K562 (cell line): ENCODE results near the gene KIF24. TPM values are rescaled to one million over a fixed set of nuclear protein-coding genes. Genes with fewer than 3 reads are reported as not detected.

Experiments
- ASH1L ChIP-seq: fragments of 450-650 bp; IDR thresholded peaks from 2 replicates; pipeline ENCODE4 v1.6.1; 2018; ENCODE audit warnings: borderline replicate concordance, mild to moderate bottlenecking, low read depth; ENCODE audit not compliant: partially characterized antibody
- CTCF ChIP-seq, 3 experiments: IDR thresholded peaks in 2 of 3; conservative IDR thresholded peaks in 1 of 3; 2 replicates each; pipeline ENCODE4 v1.5.1; 2011 to 2012; ENCODE audit warnings: low read length in 3 of 3, mild to moderate bottlenecking in 3 of 3, control low read depth in 2 of 3, improper control_type of control experiment in 1 of 3, inconsistent platforms in 1 of 3, low read depth in 1 of 3, mixed read lengths in 1 of 3, moderate library complexity in 1 of 3; ENCODE audit not compliant: insufficient read depth in 2 of 3
- E2F1 ChIP-seq: sonication (generic); formaldehyde crosslinking; IDR thresholded peaks from 2 replicates; pipeline ENCODE4 v1.8.1; 2023; ENCODE audit warnings: mild to moderate bottlenecking, missing genetic modification reagents, moderate library complexity
- GTF2F1 ChIP-seq: IDR thresholded peaks from 2 replicates; pipeline ENCODE4 v1.6.1; 2011; ENCODE audit warnings: low read depth, low read length, improper control_type of control experiment
- JUND ChIP-seq, 2 experiments: IDR thresholded peaks; 2 replicates in 1 of 2; 3 replicates in 1 of 2; pipeline ENCODE4 v1.6.1; 2011; ENCODE audit warnings: borderline replicate concordance in 2 of 2, low read depth in 2 of 2, low read length in 2 of 2, improper control_type of control experiment in 1 of 2, missing biosample characterization in 1 of 2, missing genetic modification characterization in 1 of 2, missing genetic modification reagents in 1 of 2
- MBD2 ChIP-seq: sonication (generic); IDR thresholded peaks from 2 replicates; pipeline ENCODE4 v1.6.1; 2016; ENCODE audit warnings: low read depth, borderline replicate concordance
- NEUROD1 ChIP-seq: fragments of 150-350 bp; IDR thresholded peaks from 2 replicates; pipeline ENCODE4 v1.6.1; 2014; ENCODE audit warnings: borderline replicate concordance, low read length, low read depth; ENCODE audit not compliant: partially characterized antibody
- NRF1 ChIP-seq, 2 experiments: fragments of 450-650 bp; IDR thresholded peaks in 1 of 2; conservative IDR thresholded peaks in 1 of 2; 2 replicates each; pipeline ENCODE4 v1.6.1; 2014; ENCODE audit warnings: mild to moderate bottlenecking in 2 of 2
- POLR2A ChIP-seq: fragments of 450-650 bp; conservative IDR thresholded peaks from 2 replicates; pipeline ENCODE4 v1.6.1; 2016
- SAP30 ChIP-seq: fragments of 200-600 bp; sonication (generic); IDR thresholded peaks from 2 replicates; pipeline ENCODE4 v1.6.1; 2012; ENCODE audit warnings: borderline replicate concordance, low read depth, mild to moderate bottlenecking, moderate library complexity, low read length, control low read depth, inconsistent platforms; ENCODE audit not compliant: insufficient read depth, poor library complexity, severe bottlenecking
- TRIM25 ChIP-seq: fragments of 450-650 bp; IDR thresholded peaks from 2 replicates; pipeline ENCODE4 v1.7.0; 2016; ENCODE audit warnings: borderline replicate concordance
- UBTF ChIP-seq, 2 experiments: IDR thresholded peaks; 2 replicates each; pipeline ENCODE4 v1.6.1; 2012; ENCODE audit warnings: improper control_type of control experiment in 2 of 2, low read depth in 2 of 2, low read length in 2 of 2, borderline replicate concordance in 1 of 2
- ZNF639 ChIP-seq, 2 experiments: fragments of 200-800 bp in 1 of 2; sonication (Bioruptor generic) in 1 of 2; sonication (generic) in 1 of 2; formaldehyde crosslinking in 1 of 2; IDR thresholded peaks in 1 of 2; conservative IDR thresholded peaks in 1 of 2; 2 replicates each; pipeline versions ENCODE4 v1.5.0 to v1.6.1; 2016 to 2020; ENCODE audit warnings: missing compliant biosample characterization in 1 of 2, missing genetic modification characterization in 1 of 2, missing genetic modification reagents in 1 of 2
- ZNF699 ChIP-seq: fragments of 250-450 bp; sonication (Bioruptor Pico); IDR thresholded peaks from 2 replicates; pipeline ENCODE4 v1.8.0; 2021; ENCODE audit warnings: mild to moderate bottlenecking, moderate library complexity; ENCODE audit not compliant: insufficient replicate concordance
- polyA plus RNA-seq, 8 experiments: library from polyadenylated mRNA; depleted of rRNA in 4 of 8; stranded (reverse) in 5 of 8; unstranded in 3 of 8; fragments of >200 nt; fragmentation: Nextera tagmentation in 2 of 8; fragmentation: Illumina TruSeq in 1 of 8; extraction: Ambion mirVana in 2 of 8; extraction: Trizol in 1 of 8; gene quantifications; 2 replicates each; pipeline versions ENCODE4 v1.2.1 to v1.2.3, GENCODE V29; 2011 to 2014; ENCODE audit warnings: inconsistent platforms in 1 of 8, missing spikeins in 1 of 8
- total RNA-seq, 7 experiments: library from RNA; depleted of rRNA in 6 of 7; stranded (reverse); fragments of >200 nt in 6 of 7; fragmentation: Illumina TruSeq in 2 of 7; extraction: Trizol in 2 of 7; gene quantifications; 2 replicates each; pipeline versions ENCODE4 v1.2.1 to v1.2.3, GENCODE V29; 2011 to 2021; ENCODE audit warnings: low replicate concordance in 1 of 7

Gene KIF24
- total and polyA plus RNA-seq, 9 of the 15 experiments (the other 6 are each of a cell fraction or from before 2014, with no cell fraction given), result 0.63 to 5.8 (median 4.4) TPM

- no peak for TF ChIP-seq UBTF (IDR thresholded peaks at IDR 0.05; ENCODE audit: borderline replicate concordance in 1 of 2, low read depth in 2 of 2, low read length in 2 of 2)
- TF ChIP-seq MBD2, result peak; percentile 91
- TF ChIP-seq POLR2A, result peak; percentile 89
- no peak for TF ChIP-seq ZNF639 (CRISPR knock-in tag; conservative IDR thresholded peaks at IDR 0.05 in 1 of 2, IDR thresholded peaks at IDR 0.05 in 1 of 2)
- peak; percentile 88 for TF ChIP-seq ASH1L
- peak; percentile 83 to 86 for TF ChIP-seq NRF1 (conservative IDR thresholded peaks at IDR 0.05 in 1 of 2, IDR thresholded peaks at IDR 0.05 in 1 of 2)
- peak; percentile 89 for TF ChIP-seq NEUROD1
- TF ChIP-seq TRIM25, result no peak
- no peak for TF ChIP-seq CTCF (IDR thresholded peaks at IDR 0.05 in 2 of 3, conservative IDR thresholded peaks at IDR 0.05 in 1 of 3; ENCODE audit: insufficient read depth in 2 of 3, low read depth in 1 of 3, low read length in 3 of 3)
- peak; percentile 97 for TF ChIP-seq SAP30
- TF ChIP-seq ZNF699, result no peak
- TF ChIP-seq E2F1 (CRISPR knock-in tag), result peak; percentile 92
- TF ChIP-seq GTF2F1, result peak; percentile 60; the same call in 1 of the 2 replicates
- no peak for TF ChIP-seq JUND (IDR thresholded peaks at IDR 0.05; ENCODE audit: borderline replicate concordance, low read depth, low read length)
- no peak for TF ChIP-seq JUND (tag; IDR thresholded peaks at IDR 0.05; ENCODE audit: borderline replicate concordance, low read depth, low read length)
These were observed at the start of gene KIF24, which contains the start of gene NUDT2 (continued) for GRCh38 chr9:34328987-34329832.
